ENCODE results near the gene SH2D2A.

- TF ChIP-seq, protein P1, sequence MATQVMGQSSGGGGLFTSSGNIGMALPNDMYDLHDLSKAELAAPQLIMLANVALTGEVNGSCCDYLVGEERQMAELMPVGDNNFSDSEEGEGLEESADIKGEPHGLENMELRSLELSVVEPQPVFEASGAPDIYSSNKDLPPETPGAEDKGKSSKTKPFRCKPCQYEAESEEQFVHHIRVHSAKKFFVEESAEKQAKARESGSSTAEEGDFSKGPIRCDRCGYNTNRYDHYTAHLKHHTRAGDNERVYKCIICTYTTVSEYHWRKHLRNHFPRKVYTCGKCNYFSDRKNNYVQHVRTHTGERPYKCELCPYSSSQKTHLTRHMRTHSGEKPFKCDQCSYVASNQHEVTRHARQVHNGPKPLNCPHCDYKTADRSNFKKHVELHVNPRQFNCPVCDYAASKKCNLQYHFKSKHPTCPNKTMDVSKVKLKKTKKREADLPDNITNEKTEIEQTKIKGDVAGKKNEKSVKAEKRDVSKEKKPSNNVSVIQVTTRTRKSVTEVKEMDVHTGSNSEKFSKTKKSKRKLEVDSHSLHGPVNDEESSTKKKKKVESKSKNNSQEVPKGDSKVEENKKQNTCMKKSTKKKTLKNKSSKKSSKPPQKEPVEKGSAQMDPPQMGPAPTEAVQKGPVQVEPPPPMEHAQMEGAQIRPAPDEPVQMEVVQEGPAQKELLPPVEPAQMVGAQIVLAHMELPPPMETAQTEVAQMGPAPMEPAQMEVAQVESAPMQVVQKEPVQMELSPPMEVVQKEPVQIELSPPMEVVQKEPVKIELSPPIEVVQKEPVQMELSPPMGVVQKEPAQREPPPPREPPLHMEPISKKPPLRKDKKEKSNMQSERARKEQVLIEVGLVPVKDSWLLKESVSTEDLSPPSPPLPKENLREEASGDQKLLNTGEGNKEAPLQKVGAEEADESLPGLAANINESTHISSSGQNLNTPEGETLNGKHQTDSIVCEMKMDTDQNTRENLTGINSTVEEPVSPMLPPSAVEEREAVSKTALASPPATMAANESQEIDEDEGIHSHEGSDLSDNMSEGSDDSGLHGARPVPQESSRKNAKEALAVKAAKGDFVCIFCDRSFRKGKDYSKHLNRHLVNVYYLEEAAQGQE (IDR thresholded peaks at IDR 0.05; ENCODE audit: insufficient read depth in 1 of 2, low read depth in 2 of 2, low read length in 2 of 2) = no peak
- TF ChIP-seq SIN3A (IDR thresholded peaks at IDR 0.05; ENCODE audit: borderline replicate concordance, insufficient read depth, low read length) = no peak
Observed at GRCh38 chr1:156796340-156797097, 20.1 kb downstream of the SH2D2A start.

Data from PFSK-1 (cell line).